ENCODE results near the gene HOXB4. TPM values are rescaled to one million over a fixed set of nuclear protein-coding genes. Genes with fewer than 3 reads are reported as not detected.

The HOXB4 gene
- polyA plus RNA-seq, 1 donor, result 16.8 TPM

- no peak for DNase-seq
Observed at GRCh38 chr17:48603959-48604769, 26.0 kb upstream of the HOXB4 start.

- no peak for DNase-seq
Observed at GRCh38 chr17:48601539-48602425, 23.6 kb upstream of the HOXB4 start.

- no peak for DNase-seq
Observed at GRCh38 chr17:48601207-48601538, 23.0 kb upstream of the HOXB4 start.

GRCh38 chr17:48600244-48601098, 22.3 kb upstream of the HOXB4 start:
- DNase-seq, result no peak

GRCh38 chr17:48599354-48599753, 21.2 kb upstream of the HOXB4 start:
- no peak for DNase-seq

GRCh38 chr17:48598736-48599135, 20.6 kb upstream of the HOXB4 start:
- DNase-seq, result no peak

GRCh38 chr17:48597778-48598631, 19.9 kb upstream of the HOXB4 start:
- DNase-seq, result no peak

GRCh38 chr17:48597528-48597777, 19.3 kb upstream of the HOXB4 start:
- no peak for DNase-seq

- no peak for DNase-seq
Observed at GRCh38 chr17:48596735-48597527, 18.8 kb upstream of the HOXB4 start.

GRCh38 chr17:48596000-48596734, 18.0 kb upstream of the HOXB4 start:
- DNase-seq, result no peak

- no peak for DNase-seq
Observed at GRCh38 chr17:48595278-48595999, 17.3 kb upstream of the HOXB4 start.

GRCh38 chr17:48594538-48595277, 16.6 kb upstream of the HOXB4 start:
- no peak for DNase-seq

- peak; percentile 93 for DNase-seq
Observed at GRCh38 chr17:48593840-48594537, 15.8 kb upstream of the HOXB4 start.

GRCh38 chr17:48593126-48593829, 15.1 kb upstream of the HOXB4 start, which contains the start of gene HOXB5:
Gene HOXB5 (minus strand): TSS chr17:48593779. CDS start chr17:48593682, 97 bp downstream.
- no peak for DNase-seq

- DNase-seq, result no peak
Observed at GRCh38 chr17:48592577-48592976, 14.4 kb upstream of the HOXB4 start.

- DNase-seq, result no peak
Observed at GRCh38 chr17:48592057-48592514, 13.9 kb upstream of the HOXB4 start.
